ENCODE measurements around the gene B3GNT5. TPM values are rescaled to one million over a fixed set of nuclear protein-coding genes. Genes with fewer than 3 reads are reported as not detected.

Gene B3GNT5
- total RNA-seq, 4 donors from 2014 or later: 26.3 to 69.9 (median 29.3) TPM

DNA sequence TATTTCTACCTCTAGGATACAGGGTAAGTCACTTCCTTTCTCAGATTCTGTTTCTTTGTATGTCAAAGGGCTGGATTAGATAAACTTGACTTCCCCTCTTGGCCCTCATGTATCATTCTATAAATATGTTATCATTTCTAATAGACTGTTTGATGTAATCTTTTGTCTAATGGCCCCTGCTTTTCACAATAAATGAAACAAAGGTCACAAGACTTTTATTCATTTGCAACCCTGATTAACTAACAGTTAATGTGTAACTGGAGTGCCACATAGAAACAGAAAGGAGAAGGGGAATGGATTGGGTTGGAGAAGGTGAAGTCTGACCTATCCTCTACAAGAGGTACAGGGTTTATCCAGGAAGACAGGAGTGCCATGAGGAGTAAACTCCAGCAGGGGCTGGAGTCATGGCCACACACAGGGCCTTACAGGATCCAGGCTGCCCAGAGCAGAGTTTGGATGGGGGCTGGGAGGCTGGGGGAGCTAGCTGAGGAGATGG, 8.0 kb upstream of the B3GNT5 start:
- no peaks in the 10 kb centered on the region for H3K36me3 ChIP-seq
- TF ChIP-seq CTCF (IDR thresholded peaks at IDR 0.05): no peak
- TF ChIP-seq POLR2A (IDR thresholded peaks at IDR 0.05): no peak
- peaks cover 0 to 21% (median 15%) of the 10 kb centered on the region in 3 donors for H3K9me3 ChIP-seq
- no peaks in the 10 kb centered on the region for H3K27me3 ChIP-seq
- intact Hi-C loops (cut with DNase I): no loop called here
- no peak overlapping the region for H3K4me3 ChIP-seq
- DNase-seq: no peak
- H3K4me1 ChIP-seq: no peaks in the 10 kb centered on the region
- H3K27ac ChIP-seq: no peak overlapping the region

- peaks cover 0 to 10% (median 8%) of the 10 kb centered on the region in 3 donors for H3K9me3 ChIP-seq
- peaks cover 0 to 13% (median 7%) of the 10 kb centered on the region in 3 donors for H3K4me1 ChIP-seq
- DNase-seq: no peak
- intact Hi-C loops (cut with DNase I): no loop called here
- no peak overlapping the region for H3K27ac ChIP-seq
- H3K36me3 ChIP-seq: no peaks in the 10 kb centered on the region
- 78 to 86% methylated on average over 6 of the region's 6 CpGs for WGBS, 2 donors
- H3K27me3 ChIP-seq: no peaks in the 10 kb centered on the region
- no peak overlapping the region for H3K4me3 ChIP-seq
- no peak for TF ChIP-seq CTCF (IDR thresholded peaks at IDR 0.05)
These were observed 6.0 kb upstream of the B3GNT5 start for GRCh38 chr3:183247011-183247589.

- Histone ChIP-seq H3K27ac (no peak overlapping the region), H3K9me3 (no peaks in the 10 kb centered on the region), H3K27me3 (no peaks in the 10 kb centered on the region), H3K4me1 (peaks cover 0 to 22% (median 14%) of the 10 kb centered on the region in 3 donors), H3K4me3 (no peak overlapping the region), H3K36me3 (no peaks in the 10 kb centered on the region)
- TF ChIP-seq CTCF (IDR thresholded peaks at IDR 0.05) (no peak), POLR2A (IDR thresholded peaks at IDR 0.05) (no peak)
- 87 to 89% methylated on average over 5 of the region's 6 CpGs for WGBS, 2 donors
- intact Hi-C loops (cut with DNase I): no loop called here
- DNase-seq: no peak
These were observed 3.9 kb upstream of the B3GNT5 start for GRCh38 chr3:183249006-183249718.

DNA sequence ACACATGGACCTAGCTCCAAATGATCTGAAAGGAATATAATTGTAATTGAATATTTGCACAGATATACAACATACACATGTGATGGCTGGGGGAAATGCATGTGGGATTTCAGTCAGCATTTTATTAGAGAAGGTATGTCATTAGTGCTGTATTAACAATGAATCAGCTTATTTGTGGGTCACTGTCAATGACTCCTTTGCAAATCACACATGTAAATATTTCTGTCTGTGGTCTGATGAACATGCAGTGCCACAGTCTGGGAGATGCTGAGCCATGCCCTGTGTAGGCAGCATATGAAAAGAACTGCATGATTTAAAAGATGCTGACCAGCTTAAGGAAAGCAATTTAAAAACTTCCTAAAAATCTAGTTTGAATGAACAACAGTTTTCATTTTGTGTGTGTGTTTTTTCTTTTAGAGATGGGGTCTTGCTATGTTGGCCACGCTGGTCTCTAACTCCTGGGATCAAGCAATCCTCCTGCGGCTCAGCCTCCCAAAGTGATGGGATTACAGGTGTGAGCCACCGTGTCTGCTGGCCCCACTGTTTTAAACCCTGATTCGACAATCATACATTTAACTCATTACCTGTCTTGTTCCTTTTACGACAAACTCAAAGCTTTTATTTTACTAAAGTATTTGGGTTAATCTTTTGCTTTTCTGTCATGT, 803 bp upstream of the B3GNT5 start:
- Histone ChIP-seq H3K36me3 (peaks cover 0 to 3% (median 0%) of the 10 kb centered on the region in 3 donors), H3K27ac (peak overlapping the region; percentile 94 to 99 (median 97)), H3K9me3 (no peaks in the 10 kb centered on the region), H3K27me3 (no peaks in the 10 kb centered on the region), H3K4me3 (peak overlapping the region in 2 of 4 donors; percentile 75 to 86), H3K4me1 (peaks cover 0 to 46% (median 14%) of the 10 kb centered on the region in 3 donors)
- TF ChIP-seq POLR2A (IDR thresholded peaks at IDR 0.05) (no peak), CTCF (IDR thresholded peaks at IDR 0.05) (no peak)
- no peak for DNase-seq
- intact Hi-C loops (cut with DNase I): no loop called here
- WGBS, 2 donors: 67 to 74% methylated on average over 5 of the region's 5 CpGs

All from esophagus squamous epithelium (tissue), 5 donors.